CD4-positive, CD25-positive, alpha-beta regulatory T cell (primary cell): Measurements from ENCODE around the gene PSMG4. TPM values are rescaled to one million over a fixed set of nuclear protein-coding genes. Genes with fewer than 3 reads are reported as not detected.

Experiments
- ATAC-seq, 2 donors: fragments of 150-1000 bp; cut with Tn5 transposase; one replicate each; pipeline ENCODE4 v1.10.0; 2021; ENCODE audit warnings: low read depth in 2 of 2, moderate number of reproducible peaks in 2 of 2, moderate library complexity in 1 of 2
- DNase-seq, 3 donors: peaks; one replicate each; pipeline versions ENCODE4 v3.0.0 to v3.0.0-alpha.2; 2012 to 2022; ENCODE audit warnings: mixed read lengths in 1 of 3
- H3K27ac ChIP-seq: one replicate; pipeline ENCODE4 v1.7.0; 2013; ENCODE audit warnings: mild to moderate bottlenecking, low read length; ENCODE audit not compliant: insufficient read depth, poor library complexity, severe bottlenecking
- H3K27me3 ChIP-seq: one replicate; pipeline ENCODE4 v1.7.0; 2013; ENCODE audit warnings: low read length; ENCODE audit not compliant: control insufficient read depth, insufficient read depth
- H3K36me3 ChIP-seq: one replicate; pipeline ENCODE4 v1.7.0; 2013; ENCODE audit warnings: mild to moderate bottlenecking, low read length, moderate library complexity; ENCODE audit not compliant: control insufficient read depth, insufficient read depth
- H3K4me1 ChIP-seq: 2 replicates; pipeline ENCODE4 v1.7.0; 2013; ENCODE audit warnings: mild to moderate bottlenecking, low read length; ENCODE audit not compliant: insufficient read depth, control insufficient read depth, poor library complexity, severe bottlenecking
- H3K4me3 ChIP-seq: one replicate; pipeline ENCODE4 v1.7.0; 2013; ENCODE audit warnings: low read depth, mild to moderate bottlenecking, low read length, moderate library complexity
- H3K9me3 ChIP-seq, 2 experiments: 1 replicate in 1 of 2; 2 replicates in 1 of 2; pipeline ENCODE4 v1.7.0; 2013; ENCODE audit warnings: low read length in 2 of 2, mild to moderate bottlenecking in 1 of 2, moderate library complexity in 1 of 2; ENCODE audit not compliant: control insufficient read depth in 2 of 2
- H3K27ac Mint-ChIP-seq, 3 donors: one replicate each; pipeline ENCODE4 v1.8.0; 2020 to 2022; ENCODE audit warnings: mild to moderate bottlenecking in 3 of 3, mixed read lengths in 3 of 3, moderate library complexity in 2 of 3
- H3K27me3 Mint-ChIP-seq: one replicate; pipeline ENCODE4 v1.8.0; 2022; ENCODE audit warnings: mild to moderate bottlenecking, mixed read lengths
- H3K36me3 Mint-ChIP-seq: one replicate; pipeline ENCODE4 v1.8.0; 2020; ENCODE audit warnings: mixed read lengths
- H3K4me1 Mint-ChIP-seq, 4 donors: one replicate each; pipeline ENCODE4 v1.8.0; 2020 to 2022; ENCODE audit warnings: mixed read lengths in 4 of 4, mild to moderate bottlenecking in 1 of 4
- H3K4me3 Mint-ChIP-seq, 4 donors: one replicate each; pipeline ENCODE4 v1.8.0; 2020 to 2022; ENCODE audit warnings: mild to moderate bottlenecking in 4 of 4, mixed read lengths in 4 of 4, moderate library complexity in 3 of 4
- H3K9me3 Mint-ChIP-seq, 7 donors: one replicate each; pipeline ENCODE4 v1.8.0; 2020 to 2022; ENCODE audit warnings: mixed read lengths in 7 of 7, mild to moderate bottlenecking in 3 of 7, moderate library complexity in 2 of 7
- polyA plus RNA-seq, 4 donors: library from polyadenylated mRNA; unstranded; fragments of 300-500 nt; fragmentation: Illumina TruSeq; gene quantifications; one replicate each; pipeline ENCODE4 v1.2.3, GENCODE V29; 2021
- total RNA-seq: library from RNA; stranded (reverse); gene quantifications from one replicate; pipeline ENCODE4 v1.2.3, GENCODE V29; 2022

Gene PSMG4
- total and polyA plus RNA-seq, 5 donors from 2014 or later = 18.0 to 56.8 (median 51.0) TPM

GRCh38 chr6:3217286-3217685 is 41.5 kb upstream of the PSMG4 start:
- H3K27ac Mint-ChIP-seq = no peak overlapping the region
- DNase-seq (no peak), ATAC-seq (no peak)
- no peak overlapping the region for H3K4me3 Mint-ChIP-seq
- H3K4me1 Mint-ChIP-seq = no peaks in the 10 kb centered on the region
- Histone ChIP-seq H3K4me3 (no peak overlapping the region), H3K27ac (no peak overlapping the region), H3K27me3 (peaks cover 19% of the 10 kb centered on the region), H3K36me3 (no peaks in the 10 kb centered on the region), H3K9me3 (no peaks in the 10 kb centered on the region), H3K4me1 (no peaks in the 10 kb centered on the region)
- peaks cover 59% of the 10 kb centered on the region for H3K27me3 Mint-ChIP-seq
- H3K36me3 Mint-ChIP-seq = no peaks in the 10 kb centered on the region
- H3K9me3 Mint-ChIP-seq = no peaks in the 10 kb centered on the region

GRCh38 chr6:3218266-3218665 is 40.5 kb upstream of the PSMG4 start:
- H3K36me3 Mint-ChIP-seq = no peaks in the 10 kb centered on the region
- no peak overlapping the region for H3K27ac Mint-ChIP-seq
- no peak overlapping the region for H3K4me3 Mint-ChIP-seq
- no peaks in the 10 kb centered on the region for H3K4me1 Mint-ChIP-seq
- Histone ChIP-seq H3K4me3 (no peak overlapping the region), H3K27ac (no peak overlapping the region), H3K36me3 (no peaks in the 10 kb centered on the region), H3K4me1 (no peaks in the 10 kb centered on the region), H3K27me3 (peaks cover 19% of the 10 kb centered on the region), H3K9me3 (no peaks in the 10 kb centered on the region)
- peaks cover 58% of the 10 kb centered on the region for H3K27me3 Mint-ChIP-seq
- no peaks in the 10 kb centered on the region for H3K9me3 Mint-ChIP-seq
- ATAC-seq (no peak), DNase-seq (no peak)

GRCh38 chr6:3220366-3220765 is 38.4 kb upstream of the PSMG4 start:
- H3K4me1 Mint-ChIP-seq = peaks cover 0 to 2% (median 0%) of the 10 kb centered on the region in 4 donors
- no peaks in the 10 kb centered on the region for H3K4me1 ChIP-seq
- no peak overlapping the region for H3K4me3 ChIP-seq
- H3K9me3 Mint-ChIP-seq = peaks cover 0 to 5% (median 0%) of the 10 kb centered on the region in 7 donors
- peaks cover 22% of the 10 kb centered on the region for H3K27me3 ChIP-seq
- no peak overlapping the region for H3K4me3 Mint-ChIP-seq
- ATAC-seq (no peak), DNase-seq (no peak)
- no peak overlapping the region for H3K27ac ChIP-seq
- H3K9me3 ChIP-seq = no peaks in the 10 kb centered on the region
- H3K36me3 Mint-ChIP-seq = no peaks in the 10 kb centered on the region
- H3K27ac Mint-ChIP-seq = no peak overlapping the region
- no peaks in the 10 kb centered on the region for H3K36me3 ChIP-seq
- peaks cover 56% of the 10 kb centered on the region for H3K27me3 Mint-ChIP-seq

- H3K9me3 ChIP-seq = no peaks in the 10 kb centered on the region
- peaks cover 2% of the 10 kb centered on the region for H3K4me1 ChIP-seq
- peaks cover 58% of the 10 kb centered on the region for H3K27me3 Mint-ChIP-seq
- H3K27me3 ChIP-seq = peaks cover 30% of the 10 kb centered on the region
- H3K27ac Mint-ChIP-seq = no peak overlapping the region
- DNase-seq (no peak), ATAC-seq (no peak)
- H3K4me1 Mint-ChIP-seq = peaks cover 0 to 9% (median 1%) of the 10 kb centered on the region in 4 donors
- H3K4me3 Mint-ChIP-seq = no peak overlapping the region
- no peak overlapping the region for H3K4me3 ChIP-seq
- H3K36me3 Mint-ChIP-seq = no peaks in the 10 kb centered on the region
- peaks cover 0 to 5% (median 0%) of the 10 kb centered on the region in 7 donors for H3K9me3 Mint-ChIP-seq
- H3K36me3 ChIP-seq = no peaks in the 10 kb centered on the region
- H3K27ac ChIP-seq = no peak overlapping the region
Observed at GRCh38 chr6:3221578-3221977, 37.2 kb upstream of the PSMG4 start.

- ATAC-seq = no peak
- Mint-ChIP-seq H3K27ac (no peak overlapping the region), H3K9me3 (peaks cover 0 to 5% (median 0%) of the 10 kb centered on the region in 7 donors), H3K4me1 (peaks cover 0 to 14% (median 3%) of the 10 kb centered on the region in 4 donors), H3K4me3 (no peak overlapping the region), H3K27me3 (peaks cover 57% of the 10 kb centered on the region), H3K36me3 (no peaks in the 10 kb centered on the region)
- Histone ChIP-seq H3K9me3 (no peaks in the 10 kb centered on the region), H3K4me1 (peaks cover 12% of the 10 kb centered on the region), H3K27ac (no peak overlapping the region), H3K36me3 (no peaks in the 10 kb centered on the region), H3K27me3 (peaks cover 29% of the 10 kb centered on the region), H3K4me3 (no peak overlapping the region)
- DNase-seq = no peak
Observed at GRCh38 chr6:3222506-3223038, 36.2 kb upstream of the PSMG4 start.

GRCh38 chr6:3226042-3226441 is 32.7 kb upstream of the PSMG4 start:
- H3K36me3 ChIP-seq = no peaks in the 10 kb centered on the region
- H3K4me3 ChIP-seq = no peak overlapping the region
- no peaks in the 10 kb centered on the region for H3K9me3 ChIP-seq
- Mint-ChIP-seq H3K9me3 (peaks cover 0 to 5% (median 0%) of the 10 kb centered on the region in 7 donors), H3K4me3 (peak overlapping the region in 2 of 4 donors; percentile 60 to 70), H3K36me3 (no peaks in the 10 kb centered on the region), H3K27ac (no peak overlapping the region), H3K27me3 (peaks cover 61% of the 10 kb centered on the region), H3K4me1 (peaks cover 10 to 46% (median 24%) of the 10 kb centered on the region in 4 donors)
- DNase-seq (no peak), ATAC-seq (no peak)
- H3K27ac ChIP-seq = no peak overlapping the region
- peaks cover 22% of the 10 kb centered on the region for H3K27me3 ChIP-seq
- peaks cover 43% of the 10 kb centered on the region for H3K4me1 ChIP-seq

GRCh38 chr6:3226481-3227362 is 32.0 kb upstream of the PSMG4 start:
- Histone ChIP-seq H3K9me3 (no peaks in the 10 kb centered on the region), H3K27me3 (peaks cover 22% of the 10 kb centered on the region), H3K4me1 (peaks cover 49% of the 10 kb centered on the region), H3K27ac (no peak overlapping the region), H3K4me3 (no peak overlapping the region), H3K36me3 (no peaks in the 10 kb centered on the region)
- Mint-ChIP-seq H3K4me3 (peak overlapping the region; percentile 59 to 70 (median 64)), H3K9me3 (peaks cover 0 to 8% (median 0%) of the 10 kb centered on the region in 7 donors), H3K36me3 (no peaks in the 10 kb centered on the region), H3K4me1 (peaks cover 10 to 52% (median 27%) of the 10 kb centered on the region in 4 donors), H3K27ac (no peak overlapping the region), H3K27me3 (peaks cover 67% of the 10 kb centered on the region)
- DNase-seq = peak in 2 of 3 donors; percentile 14 to 38
- ATAC-seq = no peak
